Activated CD8-positive, alpha-beta memory T cell treated with anti-CD3 and anti-CD28 coated beads for 36 hours (primary cell): ENCODE data around the gene NEUROG3. TPM values are rescaled to one million over a fixed set of nuclear protein-coding genes. Genes with fewer than 3 reads are reported as not detected.

Experiments used
- CTCF ChIA-PET: fragments of 350-600 bp; sonication (Branson Sonifier 250); formaldehyde crosslinking; loops from one replicate; lab custom pipeline; 2021; ENCODE audit warnings: antibody characterized with exemption; lab: Charles Lee
- POLR2A ChIA-PET: fragments of 350-600 bp; sonication (Branson Sonifier 250); formaldehyde crosslinking; loops from one replicate; lab custom pipeline; 2021; ENCODE audit warnings: antibody characterized with exemption; lab: Charles Lee
- total RNA-seq, 2 experiments: library from RNA; stranded (reverse); gene quantifications; one replicate each; pipeline ENCODE4 v1.2.3, GENCODE V29; 2021

NEUROG3 gene, protein sequence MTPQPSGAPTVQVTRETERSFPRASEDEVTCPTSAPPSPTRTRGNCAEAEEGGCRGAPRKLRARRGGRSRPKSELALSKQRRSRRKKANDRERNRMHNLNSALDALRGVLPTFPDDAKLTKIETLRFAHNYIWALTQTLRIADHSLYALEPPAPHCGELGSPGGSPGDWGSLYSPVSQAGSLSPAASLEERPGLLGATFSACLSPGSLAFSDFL
- not detected for total RNA-seq

DNA sequence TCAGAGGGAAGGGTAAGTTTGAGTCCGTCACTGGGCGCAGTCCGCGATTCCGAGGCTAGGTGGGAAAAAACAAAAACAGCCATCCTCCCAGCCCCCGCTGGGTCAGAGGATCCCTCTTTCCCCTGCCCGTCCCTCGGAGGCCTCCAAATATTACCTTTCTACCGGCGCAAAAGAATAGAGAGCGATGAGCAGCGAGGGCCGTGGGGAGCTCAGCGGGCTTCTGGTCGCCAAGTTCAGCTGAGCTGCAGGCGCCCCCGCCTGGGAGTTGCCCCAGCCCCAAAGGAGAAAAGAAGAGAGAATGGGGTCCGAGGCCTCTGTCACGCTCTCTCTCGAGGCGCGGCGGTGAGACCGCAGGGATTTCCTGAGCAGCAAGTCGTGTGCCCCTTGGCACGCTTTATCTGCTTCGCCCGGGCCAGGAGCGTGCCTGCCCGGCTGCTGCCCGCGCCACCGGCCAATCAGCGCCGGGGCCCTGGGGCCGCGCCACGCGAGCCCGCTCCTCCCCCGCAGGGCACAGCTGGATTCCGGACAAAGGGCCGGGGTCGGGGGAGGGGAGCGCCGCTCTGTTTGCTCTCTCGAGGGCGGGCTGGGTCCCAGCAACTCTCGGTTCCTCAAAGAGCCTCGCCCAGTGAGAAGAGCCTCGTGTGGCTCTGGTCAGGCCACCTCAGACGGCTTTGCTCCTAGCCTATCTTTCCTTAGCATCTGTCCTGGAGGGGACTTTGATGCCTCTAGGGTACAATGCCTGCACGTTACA is at the start of gene NEUROG3:
Gene NEUROG3 (minus strand): TSS at position 367 of the 751 bp plus-strand sequence. CDS start 379 bp downstream, outside the sequence.
- POLR2A ChIA-PET = no interaction called here
- CTCF ChIA-PET = no interaction called here

- ChIA-PET POLR2A (no interaction called here), CTCF (no interaction called here)
Observed at GRCh38 chr10:69620625-69621024, 47.4 kb upstream of the NEUROG3 start.

DNA sequence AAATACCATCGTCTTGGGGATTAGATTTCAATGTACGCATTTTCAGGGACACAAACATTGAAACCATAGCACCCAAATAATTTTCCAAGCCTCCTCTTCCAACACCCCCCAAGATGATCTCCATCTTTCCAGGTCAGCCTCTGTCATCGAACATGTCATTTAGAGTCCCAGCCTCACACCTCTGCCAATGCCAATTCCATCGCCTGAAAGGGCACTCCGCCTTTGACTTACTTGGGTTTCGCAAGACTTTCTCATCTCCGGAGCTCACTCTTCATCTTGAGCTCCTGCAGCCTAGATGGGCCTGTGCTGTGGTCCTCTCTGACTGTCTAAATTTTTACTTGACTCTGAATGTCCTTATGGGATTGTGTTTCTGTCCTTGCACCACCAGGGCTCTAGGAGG is 46.4 kb upstream of the NEUROG3 start:
- CTCF ChIA-PET = interaction anchor here (1.2 kb wide), 1 partner anchor 10 kb away, joined by 5 read pairs; no protein-coding TSS in a partner anchor
- POLR2A ChIA-PET = no interaction called here

DNA sequence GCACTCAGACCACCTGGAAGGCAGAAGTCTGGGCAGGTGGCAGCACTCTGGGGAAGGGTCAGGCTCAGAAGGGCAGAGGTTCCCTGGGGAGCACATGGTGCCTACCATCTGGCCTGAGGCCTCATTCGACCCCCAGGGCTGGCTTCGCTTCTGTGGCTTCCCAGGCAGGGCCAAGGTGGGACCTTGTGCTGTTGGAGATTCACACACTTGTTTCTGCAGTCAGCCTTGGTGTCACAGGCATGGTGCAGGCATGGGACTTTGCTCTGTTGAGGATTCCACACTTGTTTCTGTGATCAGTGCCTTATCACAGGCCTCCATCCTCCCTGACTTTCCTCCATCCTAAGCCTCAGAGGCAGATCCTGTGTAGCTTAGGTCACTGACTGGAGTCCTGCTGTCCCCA is 45.5 kb upstream of the NEUROG3 start:
- ChIA-PET POLR2A (no interaction called here), CTCF (interaction anchor here (1.2 kb wide), 1 partner anchor 11 kb away, joined by 5 read pairs; no protein-coding TSS in a partner anchor)

DNA sequence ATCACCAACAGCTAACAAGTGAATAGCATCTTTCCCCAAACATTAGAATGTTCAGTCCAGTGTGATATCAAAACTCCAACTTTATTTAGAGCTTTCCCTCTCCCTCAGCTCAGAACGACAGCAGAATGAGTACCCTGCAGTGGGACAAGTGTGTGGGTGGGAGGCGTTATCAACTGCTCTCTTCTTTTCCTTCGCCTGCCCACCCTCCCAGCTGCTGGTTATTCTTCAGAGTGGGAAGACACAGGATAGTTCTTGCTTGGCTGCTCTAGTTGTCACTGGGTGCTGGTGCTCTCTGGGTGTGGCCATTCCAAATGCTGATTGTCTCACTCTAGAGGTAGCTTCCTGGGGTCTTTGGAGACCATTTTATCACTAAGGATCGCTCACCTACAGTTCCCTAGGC is 43.1 kb upstream of the NEUROG3 start:
- POLR2A ChIA-PET = no interaction called here
- CTCF ChIA-PET = no interaction called here

- ChIA-PET CTCF (no interaction called here), POLR2A (no interaction called here)
Observed at GRCh38 chr10:69614130-69614529, 40.9 kb upstream of the NEUROG3 start.

- CTCF ChIA-PET = no interaction called here
- POLR2A ChIA-PET = no interaction called here
Observed at GRCh38 chr10:69612760-69613159, 39.5 kb upstream of the NEUROG3 start.

DNA sequence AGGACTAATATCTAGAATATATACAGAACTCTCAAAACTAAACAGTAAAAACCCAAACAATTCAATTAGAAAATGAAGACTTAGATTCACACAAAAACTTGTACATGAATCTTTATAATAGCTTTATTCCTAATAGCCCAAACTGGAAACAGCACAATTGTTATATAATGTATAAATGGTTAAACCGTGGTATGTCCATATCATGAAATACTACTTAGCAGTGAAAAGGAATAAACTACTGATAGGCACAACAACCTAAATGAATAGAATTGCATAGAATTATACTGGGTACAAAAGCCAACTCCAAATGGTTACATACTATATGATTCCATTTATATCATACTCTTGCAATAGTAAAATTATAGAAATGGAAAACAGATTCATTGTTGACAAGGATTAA is 35.9 kb upstream of the NEUROG3 start:
- ChIA-PET POLR2A (no interaction called here), CTCF (interaction anchor here (1.1 kb wide), 1 partner anchor 17 kb away, joined by 3 read pairs; no protein-coding TSS in a partner anchor)

DNA sequence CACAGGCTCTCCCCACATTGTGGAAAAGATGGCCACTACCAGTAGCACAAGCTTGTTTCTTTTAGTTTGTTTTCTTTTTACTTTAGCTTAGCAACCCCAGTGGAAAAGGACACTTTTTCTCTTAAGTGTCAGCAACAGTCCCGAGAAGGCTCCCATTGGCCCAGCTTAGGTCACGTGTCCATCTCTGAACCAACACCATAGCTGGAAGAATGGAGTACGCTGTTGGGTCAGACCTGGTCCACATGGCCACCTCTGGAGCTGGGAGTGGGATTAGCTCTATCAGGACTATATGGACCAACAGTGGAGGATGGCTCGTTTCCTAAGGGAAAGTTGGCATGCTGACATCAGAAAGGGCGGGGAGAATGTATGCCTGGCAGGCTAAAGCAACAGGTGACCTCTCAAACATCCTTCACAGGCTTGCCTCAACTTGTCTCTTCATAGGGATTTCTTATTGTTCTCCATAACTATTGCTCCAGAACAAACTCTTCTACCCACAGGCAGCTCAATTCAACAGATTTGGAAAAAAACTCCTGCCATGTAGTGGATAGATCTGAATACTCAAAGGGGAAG is 27.6 kb upstream of the NEUROG3 start:
- ChIA-PET POLR2A (no interaction called here), CTCF (no interaction called here)

DNA sequence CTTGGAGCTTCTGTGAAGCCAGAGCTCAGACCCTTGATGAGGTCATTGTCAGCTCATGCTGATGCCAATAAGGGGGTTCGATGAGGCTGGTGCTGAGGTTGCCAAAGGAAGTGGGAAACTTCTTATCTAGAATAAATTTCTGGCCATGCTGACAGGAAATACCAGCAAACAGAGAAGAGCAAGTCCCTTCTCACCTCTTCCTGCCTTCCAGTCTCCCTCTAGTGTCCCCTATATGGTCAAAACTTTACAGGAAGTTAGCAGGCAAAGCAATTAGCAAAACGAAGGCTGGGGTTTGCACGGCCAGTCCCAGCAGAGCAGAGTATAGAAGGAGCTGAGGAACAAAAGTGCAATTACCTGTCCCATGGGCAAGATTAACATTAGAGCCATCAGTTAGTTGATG is 15.1 kb upstream of the NEUROG3 start:
- POLR2A ChIA-PET = no interaction called here
- CTCF ChIA-PET = interaction anchor here (1.3 kb wide), 1 partner anchor 49 kb away, joined by 3 read pairs; no protein-coding TSS in a partner anchor

DNA sequence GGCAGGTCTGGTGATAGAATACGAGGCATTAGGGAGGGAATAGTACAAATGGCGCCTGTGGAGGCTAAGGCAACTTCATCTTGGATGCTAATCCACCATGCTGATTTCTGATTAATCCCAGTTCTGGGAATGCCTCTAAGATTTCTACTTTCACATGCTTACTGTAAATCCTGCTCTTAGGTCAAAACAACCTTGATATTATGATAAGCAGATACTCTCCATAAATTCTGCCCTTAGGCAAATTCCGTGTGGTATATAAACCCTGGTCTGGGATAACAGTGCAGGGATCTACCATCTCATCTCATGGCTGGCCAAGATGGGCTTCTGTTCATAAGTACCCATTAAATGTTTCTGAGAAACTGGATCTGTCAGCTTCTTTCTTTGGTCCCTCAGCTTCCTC is 11.4 kb upstream of the NEUROG3 start:
- ChIA-PET POLR2A (no interaction called here), CTCF (no interaction called here)

- ChIA-PET CTCF (no interaction called here), POLR2A (no interaction called here)
Observed at GRCh38 chr10:69583106-69583505, 9.9 kb upstream of the NEUROG3 start.

DNA sequence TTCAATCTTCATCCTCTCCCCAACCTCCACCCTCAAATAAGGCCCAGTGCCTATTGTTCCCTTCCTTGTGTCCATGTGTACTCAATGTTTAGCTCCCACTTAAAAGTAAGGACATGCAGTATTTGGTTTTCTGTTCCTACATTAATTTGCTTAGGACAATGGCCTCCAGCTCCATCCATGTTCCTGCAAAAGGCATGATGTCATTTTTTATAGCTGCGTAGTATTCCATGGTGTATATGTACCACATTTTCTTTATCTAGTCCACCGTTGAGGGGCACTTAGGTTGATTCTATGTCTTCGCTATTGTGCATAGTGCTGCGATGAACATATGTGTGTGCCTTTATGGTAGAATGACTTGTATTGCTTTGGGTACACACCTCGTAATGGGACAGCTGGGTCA is 7.2 kb upstream of the NEUROG3 start:
- ChIA-PET POLR2A (no interaction called here), CTCF (no interaction called here)

GRCh38 chr10:69579464-69580060 is 6.3 kb upstream of the NEUROG3 start:
- ChIA-PET POLR2A (no interaction called here), CTCF (no interaction called here)

- POLR2A ChIA-PET = no interaction called here
- CTCF ChIA-PET = no interaction called here
Observed at GRCh38 chr10:69578508-69578991, 5.3 kb upstream of the NEUROG3 start.

DNA sequence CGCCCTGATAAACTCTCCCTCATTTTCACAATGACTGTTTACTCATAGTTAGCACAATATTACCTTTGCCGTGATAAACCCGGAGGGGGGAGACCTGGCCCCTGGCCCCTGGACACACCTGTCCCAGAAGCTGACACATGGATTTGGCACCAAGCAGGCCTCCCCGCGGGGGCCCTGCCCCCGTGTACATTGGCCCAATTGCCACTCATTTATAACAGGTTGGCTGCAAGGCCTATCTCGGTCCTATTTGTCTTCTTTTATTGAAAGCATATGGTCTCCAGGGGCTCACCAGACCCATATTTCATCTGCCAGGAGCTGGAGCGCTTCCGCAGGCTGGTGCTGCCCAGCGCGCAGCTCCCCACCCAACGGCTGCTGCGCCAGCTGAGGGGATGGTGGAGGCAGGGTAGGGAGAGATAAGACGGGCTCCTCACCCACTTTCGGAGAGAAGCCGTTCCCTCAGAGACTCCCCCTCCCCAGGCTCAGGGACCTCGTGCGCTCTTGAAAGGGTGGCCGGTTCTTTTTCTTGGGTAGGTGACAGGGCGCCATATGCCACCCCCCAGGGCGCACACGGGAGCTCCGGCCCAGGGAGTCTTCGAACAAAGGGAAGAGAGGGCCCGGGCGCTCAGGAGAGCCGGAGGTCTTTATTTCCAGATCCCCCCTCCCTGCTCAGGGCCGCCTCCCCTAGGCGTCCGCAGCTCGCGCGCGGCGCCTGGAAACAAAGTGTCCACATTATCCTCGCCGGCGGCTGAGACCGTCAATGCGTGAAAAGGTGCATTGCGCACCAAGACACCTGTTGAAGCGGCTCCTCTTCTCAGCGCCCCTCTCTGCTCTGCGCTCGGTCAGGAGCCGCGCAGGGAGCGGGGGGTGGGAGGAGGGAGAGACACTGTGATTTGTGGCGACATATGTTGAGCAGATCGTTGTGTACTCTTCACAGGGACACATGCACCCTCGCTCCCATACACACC is 4.3 kb upstream of the NEUROG3 start:
- ChIA-PET CTCF (no interaction called here), POLR2A (interaction anchor here (0.5 kb wide), 1 partner anchor 128 kb away, joined by 3 read pairs; no protein-coding TSS in a partner anchor)

DNA sequence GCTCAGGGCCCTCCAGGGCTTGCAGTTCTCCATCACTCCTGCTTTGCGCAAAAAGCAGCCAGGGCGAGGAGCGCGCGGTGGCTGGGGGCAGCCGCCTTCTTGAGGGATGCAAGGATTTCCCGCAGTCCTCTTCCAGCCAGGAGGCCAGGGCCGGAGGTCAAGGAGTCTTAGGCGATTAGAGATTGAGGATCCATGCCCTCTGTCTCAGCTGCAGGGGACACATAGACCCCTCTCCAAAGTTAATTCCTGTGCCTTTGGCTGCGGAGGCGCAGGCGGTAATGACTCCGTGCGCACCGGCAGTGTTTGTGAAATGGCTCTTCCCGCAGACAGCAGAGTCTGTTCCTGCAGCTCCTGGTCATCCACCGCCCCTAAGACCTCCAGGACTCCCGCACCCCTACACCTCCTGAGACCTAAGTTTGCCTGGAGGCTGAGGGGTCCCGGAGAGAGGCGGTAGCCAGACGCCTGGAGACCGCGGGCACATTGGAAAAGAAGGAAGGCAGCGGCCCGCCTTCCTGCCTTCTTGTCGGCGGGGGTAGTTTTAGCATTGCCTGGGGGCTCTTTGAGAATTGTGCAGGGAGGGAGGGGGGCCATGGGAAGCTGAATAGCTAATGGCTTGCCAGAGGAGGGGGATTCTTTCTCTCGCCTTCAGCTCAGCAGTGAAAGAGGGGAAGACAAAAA is 3.3 kb upstream of the NEUROG3 start:
- POLR2A ChIA-PET = interaction anchor here (0.5 kb wide), 1 partner anchor 127 kb away, joined by 3 read pairs; no protein-coding TSS in a partner anchor
- CTCF ChIA-PET = no interaction called here

- ChIA-PET CTCF (no interaction called here), POLR2A (no interaction called here)
Observed at GRCh38 chr10:69575164-69575722, 2.0 kb upstream of the NEUROG3 start.
